SK-N-SH (cell line): ENCODE results near the gene ZPBP2. TPM values are rescaled to one million over a fixed set of nuclear protein-coding genes. Genes with fewer than 3 reads are reported as not detected.

Experiments used
- CTCF ChIA-PET: fragments of 300-600, 350-600 bp; formaldehyde crosslinking; extraction: SDS; loops from one replicate; lab custom pipeline; 2021; lab: Yijun Ruan, JAX
- POLR2A ChIA-PET: fragments of 350-600 bp; sonication (Branson Sonifier 250); formaldehyde crosslinking; extraction: SDS; loops from one replicate; lab custom pipeline; 2020; ENCODE audit warnings: antibody characterized with exemption, inconsistent platforms; lab: Yijun Ruan, JAX
- DNase-seq: peaks from one replicate; pipeline ENCODE4 v3.0.0; 2012
- H2AFZ ChIP-seq: fragments of 200-600 bp; sonication (generic); 2 replicates; pipeline ENCODE4 v1.8.1; 2016; ENCODE audit warnings: antibody characterized with exemption, mild to moderate bottlenecking, low read depth
- H3F3A ChIP-seq: fragments of 200-600 bp; sonication (generic); replicated peaks from 2 replicates; pipeline ENCODE3; 2016; ENCODE audit warnings: antibody characterized with exemption, mild to moderate bottlenecking; ENCODE audit not compliant: insufficient read depth
- H3K27ac ChIP-seq, 2 experiments: fragments of 200-500 bp in 1 of 2; fragments of 200-600 bp in 1 of 2; sonication (Bioruptor generic) in 1 of 2; sonication (generic), shearing (Covaris generic) in 1 of 2; 2 replicates each; pipeline versions ENCODE4 v1.5.1 to v1.6.1; 2014 to 2016; ENCODE audit warnings: low read depth in 2 of 2, inconsistent platforms in 1 of 2, low read length in 1 of 2, mild to moderate bottlenecking in 1 of 2, mixed read lengths in 1 of 2
- H3K27me3 ChIP-seq: fragments of 200-600 bp; sonication (generic), shearing (Covaris generic); 2 replicates; pipeline ENCODE4 v1.6.1; 2016; ENCODE audit warnings: mixed run types; ENCODE audit not compliant: insufficient read depth
- H3K36me3 ChIP-seq, 2 experiments: fragments of 200-500 bp in 1 of 2; fragments of 200-600 bp in 1 of 2; sonication (Bioruptor generic) in 1 of 2; sonication (generic) in 1 of 2; replicated peaks in 1 of 2; 2 replicates each; pipeline versions ENCODE3 to v1.5.1; 2014 to 2016; ENCODE audit warnings: low read length in 1 of 2, mild to moderate bottlenecking in 1 of 2; ENCODE audit not compliant: insufficient read depth in 2 of 2, control insufficient read depth in 1 of 2
- H3K4me1 ChIP-seq, 2 experiments: fragments of 200-500 bp in 1 of 2; fragments of 200-600 bp in 1 of 2; sonication (Bioruptor generic) in 1 of 2; sonication (generic), shearing (Covaris generic) in 1 of 2; 2 replicates each; pipeline versions ENCODE4 v1.5.1 to v1.6.1; 2014 to 2016; ENCODE audit warnings: low read depth in 1 of 2, low read length in 1 of 2, mixed run types in 1 of 2; ENCODE audit not compliant: insufficient read depth in 2 of 2, control insufficient read depth in 1 of 2
- H3K4me2 ChIP-seq: fragments of 200-600 bp; sonication (generic), shearing (Covaris generic); 2 replicates; pipeline ENCODE4 v1.6.1; 2017; ENCODE audit warnings: mixed run types
- H3K4me3 ChIP-seq, 2 experiments: fragments of 200-500 bp in 1 of 2; fragments of 200-600 bp in 1 of 2; sonication (Bioruptor generic) in 1 of 2; sonication (generic), shearing (Covaris generic) in 1 of 2; 2 replicates each; pipeline versions ENCODE4 v1.5.1 to v1.8.1; 2014 to 2016; ENCODE audit warnings: low read depth in 2 of 2, inconsistent platforms in 1 of 2, low read length in 1 of 2, mild to moderate bottlenecking in 1 of 2, mixed read lengths in 1 of 2, moderate library complexity in 1 of 2
- H3K79me2 ChIP-seq: fragments of 200-600 bp; sonication (generic); 2 replicates; pipeline ENCODE4 v1.8.1; 2017; ENCODE audit warnings: mild to moderate bottlenecking; ENCODE audit not compliant: insufficient read depth
- H3K9ac ChIP-seq: fragments of 200-600 bp; sonication (generic); 2 replicates; pipeline ENCODE4 v1.6.1; 2017; ENCODE audit warnings: mixed run types
- H3K9me2 ChIP-seq: fragments of 200-600 bp; sonication (generic); 2 replicates; pipeline ENCODE4 v1.6.1; 2017; ENCODE audit warnings: mixed run types
- H3K9me3 ChIP-seq: fragments of 200-600 bp; sonication (generic); 2 replicates; pipeline ENCODE4 v1.6.1; 2017; ENCODE audit warnings: mixed run types, mild to moderate bottlenecking, moderate library complexity
- H4K20me1 ChIP-seq: fragments of 200-600 bp; sonication (generic); 2 replicates; pipeline ENCODE4 v1.6.1; 2017; ENCODE audit warnings: mild to moderate bottlenecking, mixed run types; ENCODE audit not compliant: insufficient read depth
- CHD2 ChIP-seq: fragments of 150-350 bp; IDR thresholded peaks from 2 replicates; pipeline ENCODE4 v1.6.1; 2018; ENCODE audit warnings: low read length; ENCODE audit not compliant: partially characterized antibody
- ELF1 ChIP-seq: IDR thresholded peaks from 2 replicates; pipeline ENCODE4 v1.4.0; 2012
- EP300 ChIP-seq, 2 experiments: IDR thresholded peaks; 2 replicates each; pipeline versions ENCODE4 v1.4.0 to v1.6.1; 2012; ENCODE audit warnings: borderline replicate concordance in 1 of 2, low read depth in 1 of 2, low read length in 1 of 2
- EZH2phosphoT487 ChIP-seq: fragments of 200-600 bp; sonication (generic); IDR thresholded peaks from 2 replicates; pipeline ENCODE4 v1.6.1; 2017; ENCODE audit warnings: low read depth, mixed run types, mild to moderate bottlenecking, antibody characterized with exemption, moderate library complexity, borderline replicate concordance
- FOXM1 ChIP-seq: IDR thresholded peaks from 2 replicates; pipeline ENCODE4 v1.4.0; 2012; ENCODE audit warnings: low read depth, mild to moderate bottlenecking
- GABPA ChIP-seq: IDR thresholded peaks from 2 replicates; pipeline ENCODE4 v1.4.0; 2012; ENCODE audit warnings: low read depth, mild to moderate bottlenecking
- IRF3 ChIP-seq: fragments of 150-350 bp; IDR thresholded peaks from 2 replicates; pipeline ENCODE4 v1.6.1; 2016; ENCODE audit warnings: mild to moderate bottlenecking, low read depth, low read length
- JUND ChIP-seq: IDR thresholded peaks from 2 replicates; pipeline ENCODE4 v1.4.0; 2012
- MEF2A ChIP-seq: IDR thresholded peaks from 2 replicates; pipeline ENCODE4 v1.4.0; 2012; ENCODE audit warnings: low read depth, borderline replicate concordance
- NFIC ChIP-seq: IDR thresholded peaks from 2 replicates; pipeline ENCODE4 v1.4.0; 2012; ENCODE audit warnings: borderline replicate concordance
- NRF1 ChIP-seq: IDR thresholded peaks from 2 replicates; pipeline ENCODE4 v1.6.1; 2012; ENCODE audit warnings: low read depth, mild to moderate bottlenecking, low read length
- POLR2AphosphoS5 ChIP-seq: IDR thresholded peaks from 2 replicates; pipeline ENCODE4 v1.6.1; 2012; ENCODE audit warnings: low read depth, low read length
- RAD21 ChIP-seq: IDR thresholded peaks from 2 replicates; pipeline ENCODE4 v1.6.1; 2012; ENCODE audit warnings: mild to moderate bottlenecking, low read length
- RCOR1 ChIP-seq: fragments of 150-350 bp; IDR thresholded peaks from 2 replicates; pipeline ENCODE4 v1.6.1; 2017; ENCODE audit warnings: antibody characterized with exemption, low read length
- RFX5 ChIP-seq: IDR thresholded peaks from 2 replicates; pipeline ENCODE4 v1.6.1; 2012; ENCODE audit warnings: mild to moderate bottlenecking, improper control_type of control experiment, low read length
- SIN3A ChIP-seq: IDR thresholded peaks from 2 replicates; pipeline ENCODE4 v1.6.1; 2012; ENCODE audit warnings: low read depth, mild to moderate bottlenecking, low read length, moderate library complexity, borderline replicate concordance
- SMC3 ChIP-seq: IDR thresholded peaks from 2 replicates; pipeline ENCODE4 v1.6.1; 2012; ENCODE audit warnings: low read depth, low read length, improper control_type of control experiment
- TAF1 ChIP-seq: IDR thresholded peaks from 2 replicates; pipeline ENCODE4 v1.6.1; 2012; ENCODE audit warnings: low read depth, mild to moderate bottlenecking, low read length, moderate library complexity, borderline replicate concordance
- TEAD4 ChIP-seq: IDR thresholded peaks from 2 replicates; pipeline ENCODE4 v1.4.0; 2012; ENCODE audit warnings: mild to moderate bottlenecking, borderline replicate concordance; ENCODE audit not compliant: insufficient read depth
- USF2 ChIP-seq: fragments of 150-350 bp; IDR thresholded peaks from 2 replicates; pipeline ENCODE4 v1.6.1; 2017; ENCODE audit warnings: antibody characterized with exemption, low read length, low read depth, borderline replicate concordance
- YY1 ChIP-seq: IDR thresholded peaks from 2 replicates; pipeline ENCODE4 v1.4.0; 2012; ENCODE audit warnings: low read depth, mild to moderate bottlenecking
- WGBS: methylation state at CpG from one replicate; pipeline ENCODE4 v1.1.6; 2017; ENCODE audit warnings: low lambda C conversion rate; 5-methylcytosine and 5-hydroxymethylcytosine counted together
- polyA plus RNA-seq, 3 experiments: library from polyadenylated mRNA; depleted of rRNA; stranded (reverse); fragments of >200 nt; gene quantifications; 2 replicates each; pipeline ENCODE4 v1.2.3, GENCODE V29; 2012
- TF ChIP-seq, protein P1 (sequence below): IDR thresholded peaks from 2 replicates; pipeline ENCODE4 v1.4.0; 2012; ENCODE audit warnings: low read depth
- TF ChIP-seq, protein P2 (sequence below): fragments of 200-600 bp; sonication (generic); IDR thresholded peaks from 2 replicates; pipeline ENCODE4 v1.6.1; 2017; ENCODE audit warnings: antibody characterized with exemption, mild to moderate bottlenecking, moderate library complexity
- TF ChIP-seq, protein P3 (sequence below): IDR thresholded peaks from 2 replicates; pipeline ENCODE4 v1.4.0; 2012; ENCODE audit warnings: low read depth, borderline replicate concordance

The ZPBP2 gene
- polyA plus RNA-seq, 1 of the 3 experiments (the other 2 are of a cell fraction): not detected

GRCh38 chr17:39836117-39836516 is 31.9 kb upstream of the ZPBP2 start:
- no peak for DNase-seq
- Histone ChIP-seq H3K27ac (no peak overlapping the region), H3K9me2 (no peaks in the 10 kb centered on the region), H2AFZ (no peak overlapping the region), H3K9me3 (0 out of 2 replicates have a peak, but pooled peaks cover 6% of the 10 kb centered on the region), H3K4me2 (no peak overlapping the region), H3K36me3 (no peaks in the 10 kb centered on the region), H3K4me3 (no peak overlapping the region), H3K79me2 (no peaks in the 10 kb centered on the region), H3K4me1 (no peaks in the 10 kb centered on the region), H4K20me1 (no peaks in the 10 kb centered on the region), H3K27me3 (peaks cover 7% of the 10 kb centered on the region), H3F3A (no peaks in the 10 kb centered on the region), H3K9ac (no peak overlapping the region)
- 0% methylated on average over 6 of the region's 6 CpGs for WGBS
- CTCF ChIA-PET: no interaction called here
- TF ChIP-seq SMC3: no peak
- TF ChIP-seq GABPA: no peak
- no peak for TF ChIP-seq NFIC
- TF ChIP-seq USF2: no peak
- no peak for TF ChIP-seq TEAD4
- no peak for TF ChIP-seq RFX5
- TF ChIP-seq, protein P1, sequence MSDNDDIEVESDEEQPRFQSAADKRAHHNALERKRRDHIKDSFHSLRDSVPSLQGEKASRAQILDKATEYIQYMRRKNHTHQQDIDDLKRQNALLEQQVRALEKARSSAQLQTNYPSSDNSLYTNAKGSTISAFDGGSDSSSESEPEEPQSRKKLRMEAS: no peak
- TF ChIP-seq NRF1: no peak
- no peak for TF ChIP-seq YY1
- no peak for TF ChIP-seq EP300 (IDR thresholded peaks at IDR 0.05; ENCODE audit: borderline replicate concordance in 1 of 2, low read depth in 1 of 2, low read length in 1 of 2)
- no peak for TF ChIP-seq JUND
- no peak for TF ChIP-seq RCOR1
- TF ChIP-seq FOXM1: no peak
- TF ChIP-seq POLR2AphosphoS5: no peak
- TF ChIP-seq TAF1: no peak
- TF ChIP-seq EZH2phosphoT487: no peak
- TF ChIP-seq, protein P2, sequence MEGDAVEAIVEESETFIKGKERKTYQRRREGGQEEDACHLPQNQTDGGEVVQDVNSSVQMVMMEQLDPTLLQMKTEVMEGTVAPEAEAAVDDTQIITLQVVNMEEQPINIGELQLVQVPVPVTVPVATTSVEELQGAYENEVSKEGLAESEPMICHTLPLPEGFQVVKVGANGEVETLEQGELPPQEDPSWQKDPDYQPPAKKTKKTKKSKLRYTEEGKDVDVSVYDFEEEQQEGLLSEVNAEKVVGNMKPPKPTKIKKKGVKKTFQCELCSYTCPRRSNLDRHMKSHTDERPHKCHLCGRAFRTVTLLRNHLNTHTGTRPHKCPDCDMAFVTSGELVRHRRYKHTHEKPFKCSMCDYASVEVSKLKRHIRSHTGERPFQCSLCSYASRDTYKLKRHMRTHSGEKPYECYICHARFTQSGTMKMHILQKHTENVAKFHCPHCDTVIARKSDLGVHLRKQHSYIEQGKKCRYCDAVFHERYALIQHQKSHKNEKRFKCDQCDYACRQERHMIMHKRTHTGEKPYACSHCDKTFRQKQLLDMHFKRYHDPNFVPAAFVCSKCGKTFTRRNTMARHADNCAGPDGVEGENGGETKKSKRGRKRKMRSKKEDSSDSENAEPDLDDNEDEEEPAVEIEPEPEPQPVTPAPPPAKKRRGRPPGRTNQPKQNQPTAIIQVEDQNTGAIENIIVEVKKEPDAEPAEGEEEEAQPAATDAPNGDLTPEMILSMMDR: no peak
- TF ChIP-seq CHD2: no peak
- POLR2A ChIA-PET: no interaction called here

GRCh38 chr17:39838057-39838456 is 29.9 kb upstream of the ZPBP2 start:
- no peak overlapping the region for H3K4me2 ChIP-seq
- no peaks in the 10 kb centered on the region for H3F3A ChIP-seq
- peaks cover 21% of the 10 kb centered on the region for H3K27me3 ChIP-seq
- WGBS: 0% methylated on average over 1 of the region's 1 CpG
- ChIA-PET POLR2A (no interaction called here), CTCF (interaction anchor here (0.6 kb wide), 1 partner anchor 31 kb away, joined by 3 read pairs; no protein-coding TSS in a partner anchor)
- H3K79me2 ChIP-seq: no peaks in the 10 kb centered on the region
- no peak overlapping the region for H3K9ac ChIP-seq
- no peak overlapping the region for H3K27ac ChIP-seq
- no peak overlapping the region for H2AFZ ChIP-seq
- no peaks in the 10 kb centered on the region for H3K4me1 ChIP-seq
- H3K4me3 ChIP-seq: no peak overlapping the region
- H4K20me1 ChIP-seq: no peaks in the 10 kb centered on the region
- no peak for DNase-seq
- H3K36me3 ChIP-seq: no peaks in the 10 kb centered on the region
- 0 out of 2 replicates have a peak, but pooled peaks cover 6% of the 10 kb centered on the region for H3K9me3 ChIP-seq
- H3K9me2 ChIP-seq: no peaks in the 10 kb centered on the region
- TF ChIP-seq, protein P3, sequence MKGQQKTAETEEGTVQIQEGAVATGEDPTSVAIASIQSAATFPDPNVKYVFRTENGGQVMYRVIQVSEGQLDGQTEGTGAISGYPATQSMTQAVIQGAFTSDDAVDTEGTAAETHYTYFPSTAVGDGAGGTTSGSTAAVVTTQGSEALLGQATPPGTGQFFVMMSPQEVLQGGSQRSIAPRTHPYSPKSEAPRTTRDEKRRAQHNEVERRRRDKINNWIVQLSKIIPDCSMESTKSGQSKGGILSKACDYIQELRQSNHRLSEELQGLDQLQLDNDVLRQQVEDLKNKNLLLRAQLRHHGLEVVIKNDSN: no peak
- TF ChIP-seq CHD2 (no peak), ELF1 (no peak), TAF1 (no peak), RAD21 (no peak), SIN3A (no peak), MEF2A (no peak), RCOR1 (no peak), NRF1 (no peak), YY1 (no peak), RFX5 (no peak), IRF3 (no peak), EP300 (IDR thresholded peaks at IDR 0.05; ENCODE audit: borderline replicate concordance in 1 of 2, low read depth in 1 of 2, low read length in 1 of 2) (no peak), JUND (no peak), SMC3 (no peak)
